Smooth muscle cell of bladder (primary cell): ENCODE measurements around the gene CLEC11A. TPM values are rescaled to one million over a fixed set of nuclear protein-coding genes. Genes with fewer than 3 reads are reported as not detected.

ENCODE experiments used
- total RNA-seq: library from RNA; depleted of rRNA; stranded (reverse); fragments of >200 nt; gene quantifications from 2 replicates; pipeline ENCODE4 v1.2.3, GENCODE V29; 2014

CLEC11A gene
- 33.6 and 37.0 TPM in 2 replicates for total RNA-seq

GRCh38 chr19:50723069-50723468 lies at the start of gene CLEC11A:
Gene CLEC11A (plus strand): TSS chr19:50723364. CDS start chr19:50723526, 162 bp downstream.

GRCh38 chr19:50719566-50719965 lies 3.6 kb upstream of the CLEC11A start, which contains the start of gene SHANK1:
Gene SHANK1 (minus strand): TSS chr19:50719802. CDS start chr19:50716919, 2,883 bp downstream.

GRCh38 chr19:50770164-50770563 lies 47.0 kb downstream of the CLEC11A start, which contains the start of gene GPR32:
Gene GPR32 (plus strand): TSS chr19:50770464. CDS start chr19:50770601, 137 bp downstream.

Other genes starting within 250 kb of the CLEC11A start
- gene EMC10, start 246.9 kb upstream of the CLEC11A start, total RNA-seq, result 30.2 and 33.5 TPM in 2 replicates
- gene GARIN5A, start 246.5 kb upstream of the CLEC11A start, total RNA-seq, result 0.09 and 0.28 TPM in 2 replicates
- gene JOSD2, start 212.2 kb upstream of the CLEC11A start, total RNA-seq, result 36.1 and 38.2 TPM in 2 replicates
- not detected in 2 replicates for gene ASPDH, start 209.5 kb upstream of the CLEC11A start, total RNA-seq
- 0.14 and 0.18 TPM in 2 replicates for gene LRRC4B, start 154.9 kb upstream of the CLEC11A start, total RNA-seq
- gene SYT3, start 83.5 kb upstream of the CLEC11A start, total RNA-seq, result 0.09 TPM in 1 of 2 replicates, not detected in the other
- not detected in 2 replicates for gene C19orf81, start 73.9 kb upstream of the CLEC11A start, total RNA-seq
- gene SHANK1, start 3.6 kb upstream of the CLEC11A start, total RNA-seq, result 2.5 and 3.1 TPM in 2 replicates
- not detected in 2 replicates for gene GPR32, start 47.1 kb downstream of the CLEC11A start, total RNA-seq
- not detected in 2 replicates for gene ACP4, start 67.1 kb downstream of the CLEC11A start, total RNA-seq
- not detected in 2 replicates for gene KLK1, start 100.4 kb downstream of the CLEC11A start, total RNA-seq
- gene KLK15, start 110.2 kb downstream of the CLEC11A start, total RNA-seq, result not detected in 2 replicates
- not detected in 2 replicates for gene KLK3, start 131.6 kb downstream of the CLEC11A start, total RNA-seq
- gene KLK2, start 150.1 kb downstream of the CLEC11A start, total RNA-seq, result not detected in 2 replicates
- gene KLK4, start 188.0 kb downstream of the CLEC11A start, total RNA-seq, result not detected in 2 replicates
- not detected in 2 replicates for gene KLK5, start 229.7 kb downstream of the CLEC11A start, total RNA-seq
- gene KLK6, start 246.2 kb downstream of the CLEC11A start, total RNA-seq, result not detected in 2 replicates